Ishikawa (cell line): ENCODE data around the gene CACNA1C.

Experiments used
- EGR1 ChIP-seq: IDR thresholded peaks from 2 replicates; pipeline ENCODE4 v1.6.1; 2012
- EP300 ChIP-seq: IDR thresholded peaks from 2 replicates; pipeline ENCODE4 v1.6.1; 2012; ENCODE audit warnings: borderline replicate concordance
- FOXM1 ChIP-seq: IDR thresholded peaks from 2 replicates; pipeline ENCODE4 v1.6.1; 2012; ENCODE audit warnings: low read depth, borderline replicate concordance
- MAX ChIP-seq: IDR thresholded peaks from 2 replicates; pipeline ENCODE4 v1.6.1; 2012
- TAF1 ChIP-seq: IDR thresholded peaks from 2 replicates; pipeline ENCODE4 v1.6.1; 2012; ENCODE audit warnings: low read depth, mild to moderate bottlenecking
- TCF12 ChIP-seq: IDR thresholded peaks from 2 replicates; pipeline ENCODE4 v1.6.1; 2012; ENCODE audit warnings: low read depth
- USF1 ChIP-seq: IDR thresholded peaks from 2 replicates; pipeline ENCODE4 v1.6.1; 2012
- YY1 ChIP-seq: IDR thresholded peaks from 2 replicates; pipeline ENCODE4 v1.6.1; 2012; ENCODE audit warnings: low read depth

- no peak for TF ChIP-seq MAX
- TF ChIP-seq TAF1 = no peak
- TF ChIP-seq EP300 = no peak
- no peak for TF ChIP-seq USF1
- no peak for TF ChIP-seq TCF12
- TF ChIP-seq YY1 = no peak
- no peak for TF ChIP-seq EGR1
- no peak for TF ChIP-seq FOXM1
Measured at GRCh38 chr12:2165927-2166326, 113.1 kb downstream of the CACNA1C start.
